Vagina (tissue), 2 donors: ENCODE data around the gene FBXL22.

Experiments
- CTCF ChIP-seq, 3 experiments: fragments of 450-650 bp in 2 of 3; fragments of 200-600 bp in 1 of 3; sonication (generic) in 1 of 3; IDR thresholded peaks; one replicate each; pipeline ENCODE4 v1.5.1; 2017 to 2019; ENCODE audit warnings: antibody characterized with exemption in 3 of 3, mild to moderate bottlenecking in 2 of 3, moderate library complexity in 2 of 3
- POLR2A ChIP-seq, 2 donors: fragments of 450-650 bp; IDR thresholded peaks; one replicate each; pipeline ENCODE4 v1.6.1; 2017; ENCODE audit warnings: antibody characterized with exemption in 2 of 2, mild to moderate bottlenecking in 2 of 2, moderate library complexity in 2 of 2

- no peak for TF ChIP-seq CTCF (IDR thresholded peaks at IDR 0.05)
- TF ChIP-seq POLR2A (IDR thresholded peaks at IDR 0.05), result no peak
These were observed 20.7 kb upstream of the FBXL22 start for GRCh38 chr15:63576441-63576840.
